A549 (cell line): Measurements from ENCODE around the gene SOD1.

Experiments used
- CEBPB ChIP-seq, 2 experiments: fragments of >200 bp in 1 of 2; sonication (Bioruptor Twin) in 1 of 2; formaldehyde crosslinking in 1 of 2; IDR thresholded peaks; 2 replicates each; pipeline ENCODE4 v1.6.1; 2012 to 2016
- CHD2 ChIP-seq: fragments of 150-350 bp; IDR thresholded peaks from 2 replicates; pipeline ENCODE4 v1.6.1; 2014; ENCODE audit warnings: low read length; ENCODE audit not compliant: partially characterized antibody
- EP300 ChIP-seq, 2 experiments: fragments of >200 bp; sonication (Bioruptor Twin); formaldehyde crosslinking; IDR thresholded peaks; 2 replicates in 1 of 2; 3 replicates in 1 of 2; pipeline ENCODE4 v1.6.1; 2016 to 2017
- POLR2A ChIP-seq: IDR thresholded peaks from 2 replicates; pipeline ENCODE4 v1.6.1; 2012; ENCODE audit warnings: mild to moderate bottlenecking, low read length
- RFX5 ChIP-seq: fragments of 450-650 bp; IDR thresholded peaks from 2 replicates; pipeline ENCODE4 v1.7.1; 2014; ENCODE audit warnings: antibody characterized with exemption, mild to moderate bottlenecking, moderate library complexity
- TP53 ChIP-seq: fragments of 250-450 bp; sonication (Bioruptor Pico); IDR thresholded peaks from 2 replicates; pipeline ENCODE4 v1.5.0; 2021; ENCODE audit warnings: mild to moderate bottlenecking, moderate library complexity
- TF ChIP-seq, protein P1 (sequence below): fragments of >200 bp; sonication (Bioruptor Twin); formaldehyde crosslinking; IDR thresholded peaks from 3 replicates; pipeline ENCODE4 v1.5.1; 2016

DNA sequence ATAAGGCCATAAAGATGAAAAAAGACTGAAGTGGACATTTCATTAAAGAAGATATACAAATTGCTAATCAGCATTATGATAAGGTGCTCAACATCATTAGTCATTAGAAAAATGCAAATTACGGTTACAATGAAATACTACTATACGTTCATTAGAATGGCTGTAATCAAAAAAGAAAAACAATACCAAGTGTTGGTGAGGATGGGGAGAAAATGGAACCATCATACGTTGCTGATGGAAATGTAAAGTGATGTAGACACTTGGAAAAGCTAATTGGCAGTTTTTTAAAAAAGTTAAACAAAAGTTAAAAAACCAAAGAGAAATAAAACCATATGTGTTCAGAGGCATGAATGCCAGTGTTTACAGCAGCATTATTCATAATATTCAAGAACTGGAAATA, 8.6 kb upstream of the SOD1 start:
- TF ChIP-seq CEBPB (IDR thresholded peaks at IDR 0.05) (no peak), TP53 (CRISPR knock-in tag) (no peak), POLR2A (no peak), EP300 (IDR thresholded peaks at IDR 0.05) (no peak), CHD2 (no peak), RFX5 (no peak)
- TF ChIP-seq, protein P1, sequence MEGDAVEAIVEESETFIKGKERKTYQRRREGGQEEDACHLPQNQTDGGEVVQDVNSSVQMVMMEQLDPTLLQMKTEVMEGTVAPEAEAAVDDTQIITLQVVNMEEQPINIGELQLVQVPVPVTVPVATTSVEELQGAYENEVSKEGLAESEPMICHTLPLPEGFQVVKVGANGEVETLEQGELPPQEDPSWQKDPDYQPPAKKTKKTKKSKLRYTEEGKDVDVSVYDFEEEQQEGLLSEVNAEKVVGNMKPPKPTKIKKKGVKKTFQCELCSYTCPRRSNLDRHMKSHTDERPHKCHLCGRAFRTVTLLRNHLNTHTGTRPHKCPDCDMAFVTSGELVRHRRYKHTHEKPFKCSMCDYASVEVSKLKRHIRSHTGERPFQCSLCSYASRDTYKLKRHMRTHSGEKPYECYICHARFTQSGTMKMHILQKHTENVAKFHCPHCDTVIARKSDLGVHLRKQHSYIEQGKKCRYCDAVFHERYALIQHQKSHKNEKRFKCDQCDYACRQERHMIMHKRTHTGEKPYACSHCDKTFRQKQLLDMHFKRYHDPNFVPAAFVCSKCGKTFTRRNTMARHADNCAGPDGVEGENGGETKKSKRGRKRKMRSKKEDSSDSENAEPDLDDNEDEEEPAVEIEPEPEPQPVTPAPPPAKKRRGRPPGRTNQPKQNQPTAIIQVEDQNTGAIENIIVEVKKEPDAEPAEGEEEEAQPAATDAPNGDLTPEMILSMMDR: no peak
